Neural crest cell (in vitro differentiated cells): ENCODE data around the gene IGLL5. TPM values are rescaled to one million over a fixed set of nuclear protein-coding genes. Genes with fewer than 3 reads are reported as not detected.

Source experiments
- DNase-seq: peaks from one replicate; pipeline ENCODE4 v3.0.0; 2021; ENCODE audit warnings: low read depth, mixed read lengths, low spot score
- H3K27ac Mint-ChIP-seq: one replicate; pipeline ENCODE4 v1.8.0; 2021; ENCODE audit warnings: mild to moderate bottlenecking, mixed read lengths; ENCODE audit not compliant: unreplicated experiment
- H3K27me3 Mint-ChIP-seq: 2 replicates; pipeline ENCODE4 v1.8.0; 2021; ENCODE audit warnings: low read depth, mild to moderate bottlenecking, mixed read lengths
- H3K36me3 Mint-ChIP-seq: 2 replicates; pipeline ENCODE4 v1.8.0; 2021; ENCODE audit warnings: low read depth, mild to moderate bottlenecking, mixed read lengths
- H3K4me1 Mint-ChIP-seq: 2 replicates; pipeline ENCODE4 v1.8.0; 2021; ENCODE audit warnings: mixed read lengths
- H3K4me3 Mint-ChIP-seq: one replicate; pipeline ENCODE4 v1.8.0; 2021; ENCODE audit warnings: mild to moderate bottlenecking, mixed read lengths
- H3K9me3 Mint-ChIP-seq: 2 replicates; pipeline ENCODE4 v1.8.0; 2021; ENCODE audit warnings: mixed read lengths
- total RNA-seq: library from RNA; stranded (reverse); gene quantifications from 2 replicates; pipeline ENCODE4 v1.2.1, GENCODE V29; 2021
- TF ChIP-seq, protein P1 (sequence below): fragments of 200-600 bp; sonication (generic); conservative IDR thresholded peaks from 2 replicates; pipeline ENCODE4 v1.5.0; 2021; ENCODE audit warnings: antibody characterized with exemption, mild to moderate bottlenecking

The IGLL5 gene
- total RNA-seq, 1 donor from 2014 or later = not detected

GRCh38 chr22:22912135-22912987 is 24.7 kb downstream of the IGLL5 start:
- Mint-ChIP-seq H3K27me3 (peaks cover 50% of the 10 kb centered on the region), H3K27ac (no peak overlapping the region), H3K4me3 (no peak overlapping the region), H3K4me1 (peaks cover 4% of the 10 kb centered on the region), H3K36me3 (no peaks in the 10 kb centered on the region), H3K9me3 (no peaks in the 10 kb centered on the region)
- TF ChIP-seq, protein P1, sequence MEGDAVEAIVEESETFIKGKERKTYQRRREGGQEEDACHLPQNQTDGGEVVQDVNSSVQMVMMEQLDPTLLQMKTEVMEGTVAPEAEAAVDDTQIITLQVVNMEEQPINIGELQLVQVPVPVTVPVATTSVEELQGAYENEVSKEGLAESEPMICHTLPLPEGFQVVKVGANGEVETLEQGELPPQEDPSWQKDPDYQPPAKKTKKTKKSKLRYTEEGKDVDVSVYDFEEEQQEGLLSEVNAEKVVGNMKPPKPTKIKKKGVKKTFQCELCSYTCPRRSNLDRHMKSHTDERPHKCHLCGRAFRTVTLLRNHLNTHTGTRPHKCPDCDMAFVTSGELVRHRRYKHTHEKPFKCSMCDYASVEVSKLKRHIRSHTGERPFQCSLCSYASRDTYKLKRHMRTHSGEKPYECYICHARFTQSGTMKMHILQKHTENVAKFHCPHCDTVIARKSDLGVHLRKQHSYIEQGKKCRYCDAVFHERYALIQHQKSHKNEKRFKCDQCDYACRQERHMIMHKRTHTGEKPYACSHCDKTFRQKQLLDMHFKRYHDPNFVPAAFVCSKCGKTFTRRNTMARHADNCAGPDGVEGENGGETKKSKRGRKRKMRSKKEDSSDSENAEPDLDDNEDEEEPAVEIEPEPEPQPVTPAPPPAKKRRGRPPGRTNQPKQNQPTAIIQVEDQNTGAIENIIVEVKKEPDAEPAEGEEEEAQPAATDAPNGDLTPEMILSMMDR = no peak
- no peak for DNase-seq

GRCh38 chr22:22912988-22913253 is 25.3 kb downstream of the IGLL5 start:
- Mint-ChIP-seq H3K9me3 (no peaks in the 10 kb centered on the region), H3K27ac (no peak overlapping the region), H3K4me3 (no peak overlapping the region), H3K27me3 (peaks cover 44% of the 10 kb centered on the region), H3K36me3 (no peaks in the 10 kb centered on the region), H3K4me1 (peaks cover 4% of the 10 kb centered on the region)
- no peak for DNase-seq
- TF ChIP-seq, protein P1 = no peak

DNA sequence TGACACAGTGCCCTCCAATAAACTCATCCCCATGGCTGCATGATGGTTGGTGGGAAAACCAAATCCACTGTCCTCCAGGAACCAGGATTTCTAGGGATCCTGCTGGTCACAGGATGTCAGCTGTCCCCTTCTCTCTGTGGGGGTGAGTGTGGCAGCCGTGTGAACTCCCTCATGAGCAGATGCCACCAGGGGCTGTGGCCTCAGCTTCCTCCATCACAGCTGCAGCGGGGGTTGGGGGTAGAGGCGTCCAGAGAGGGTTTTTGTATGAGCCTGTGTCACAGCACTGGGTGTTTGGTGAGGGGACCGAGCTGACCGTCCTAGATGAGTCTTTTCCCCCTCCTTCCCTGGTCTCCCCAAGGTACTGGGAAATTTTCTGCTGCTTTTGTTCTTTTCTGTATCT is 26.4 kb downstream of the IGLL5 start:
- H3K27ac Mint-ChIP-seq = no peak overlapping the region
- H3K27me3 Mint-ChIP-seq = peaks cover 38% of the 10 kb centered on the region
- H3K4me1 Mint-ChIP-seq = peaks cover 4% of the 10 kb centered on the region
- TF ChIP-seq, protein P1 = no peak
- H3K4me3 Mint-ChIP-seq = no peak overlapping the region
- no peaks in the 10 kb centered on the region for H3K9me3 Mint-ChIP-seq
- no peaks in the 10 kb centered on the region for H3K36me3 Mint-ChIP-seq
- no peak for DNase-seq

- H3K27ac Mint-ChIP-seq = no peak overlapping the region
- H3K4me1 Mint-ChIP-seq = peaks cover 4% of the 10 kb centered on the region
- H3K27me3 Mint-ChIP-seq = peaks cover 28% of the 10 kb centered on the region
- no peaks in the 10 kb centered on the region for H3K36me3 Mint-ChIP-seq
- no peak overlapping the region for H3K4me3 Mint-ChIP-seq
- DNase-seq = no peak
- TF ChIP-seq, protein P1 = no peak
- H3K9me3 Mint-ChIP-seq = no peaks in the 10 kb centered on the region
Observed at GRCh38 chr22:22914726-22915669, 27.4 kb downstream of the IGLL5 start.

GRCh38 chr22:22915670-22916035 is 28.0 kb downstream of the IGLL5 start:
- DNase-seq = no peak
- Mint-ChIP-seq H3K27ac (no peak overlapping the region), H3K9me3 (no peaks in the 10 kb centered on the region), H3K36me3 (no peaks in the 10 kb centered on the region), H3K4me1 (peaks cover 4% of the 10 kb centered on the region), H3K4me3 (no peak overlapping the region), H3K27me3 (peaks cover 22% of the 10 kb centered on the region)
- TF ChIP-seq, protein P1 = no peak
